ENCODE data around the gene SNTB2. TPM values are rescaled to one million over a fixed set of nuclear protein-coding genes. Genes with fewer than 3 reads are reported as not detected.

The SNTB2 gene
- total RNA-seq, 1 experiment from 2014 or later: 50.6 TPM

DNA sequence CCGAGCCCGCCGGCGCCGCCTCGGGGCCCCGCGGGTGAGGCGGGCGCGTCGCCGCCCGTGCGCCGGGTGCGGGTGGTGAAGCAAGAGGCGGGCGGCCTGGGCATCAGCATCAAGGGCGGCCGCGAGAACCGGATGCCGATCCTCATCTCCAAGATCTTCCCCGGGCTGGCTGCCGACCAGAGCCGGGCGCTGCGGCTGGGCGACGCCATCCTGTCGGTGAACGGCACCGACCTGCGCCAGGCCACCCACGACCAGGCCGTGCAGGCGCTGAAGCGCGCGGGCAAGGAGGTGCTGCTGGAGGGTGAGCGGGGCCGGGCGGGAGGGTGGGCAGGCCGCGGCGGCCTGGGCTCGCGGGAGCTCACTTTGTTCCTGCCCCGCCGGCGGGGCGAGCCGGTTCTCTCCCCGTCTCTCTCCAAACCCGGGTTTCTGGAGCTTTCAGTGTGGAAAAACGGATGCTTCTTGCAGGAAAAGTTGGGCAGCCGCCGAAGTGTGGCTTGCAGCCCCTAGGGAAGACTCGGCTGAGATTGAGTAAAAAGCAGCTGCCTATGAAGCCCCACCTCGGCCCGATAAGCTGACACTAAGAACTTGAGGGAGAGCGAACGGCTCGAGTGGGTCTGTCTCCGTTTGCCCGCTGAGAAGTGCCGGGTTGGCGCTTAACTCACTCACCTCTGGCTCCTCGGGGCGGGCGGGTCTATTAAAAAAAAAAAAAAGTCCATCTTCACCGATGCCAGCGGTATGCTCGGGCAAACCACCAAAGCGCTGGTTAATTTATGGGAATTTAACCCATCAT, 677 bp downstream of the SNTB2 start:
- Histone ChIP-seq H3K4me3 (ENCODE audit: low read depth, low read length) (peak overlapping the region; percentile 95), H3K36me3 (ENCODE audit: control insufficient read depth, insufficient read depth, low read length) (no peaks in the 10 kb centered on the region), H3K4me1 (peaks cover 32% of the 10 kb centered on the region), H3K9me3 (no peaks in the 10 kb centered on the region), H3K27me3 (replicated peaks; ENCODE audit: control insufficient read depth, insufficient read depth, low read length) (no peaks in the 10 kb centered on the region)
- no peaks in the 10 kb centered on the region for H3K27me3 Mint-ChIP-seq (ENCODE audit: insufficient read depth, unreplicated experiment)
- H3K9me3 Mint-ChIP-seq (ENCODE audit: unreplicated experiment): peaks cover 10% of the 10 kb centered on the region
- H3K36me3 Mint-ChIP-seq (ENCODE audit: insufficient read depth, unreplicated experiment): peaks cover 24% of the 10 kb centered on the region
- peak overlapping the region; percentile 77 for H3K27ac Mint-ChIP-seq (ENCODE audit: unreplicated experiment)
- ChIA-PET CTCF (interaction anchor here (0.7 to 1.4 kb wide), 5 partner anchors 37 to 395 kb away, joined by 3 to 5 read pairs (median 3); no protein-coding TSS in a partner anchor), POLR2A (interaction anchor here (0.6 to 1.2 kb wide), 11 partner anchors 11 to 1625 kb away, joined by 3 to 16 read pairs (median 4); partner anchors contain the start of genes CHTF8, CTCF and UTP4)
- no TSS peak for BruUV-seq (replicated peaks)
- H3K4me3 Mint-ChIP-seq (ENCODE audit: unreplicated experiment): peak overlapping the region; percentile 93
- TF ChIP-seq, protein P1, sequence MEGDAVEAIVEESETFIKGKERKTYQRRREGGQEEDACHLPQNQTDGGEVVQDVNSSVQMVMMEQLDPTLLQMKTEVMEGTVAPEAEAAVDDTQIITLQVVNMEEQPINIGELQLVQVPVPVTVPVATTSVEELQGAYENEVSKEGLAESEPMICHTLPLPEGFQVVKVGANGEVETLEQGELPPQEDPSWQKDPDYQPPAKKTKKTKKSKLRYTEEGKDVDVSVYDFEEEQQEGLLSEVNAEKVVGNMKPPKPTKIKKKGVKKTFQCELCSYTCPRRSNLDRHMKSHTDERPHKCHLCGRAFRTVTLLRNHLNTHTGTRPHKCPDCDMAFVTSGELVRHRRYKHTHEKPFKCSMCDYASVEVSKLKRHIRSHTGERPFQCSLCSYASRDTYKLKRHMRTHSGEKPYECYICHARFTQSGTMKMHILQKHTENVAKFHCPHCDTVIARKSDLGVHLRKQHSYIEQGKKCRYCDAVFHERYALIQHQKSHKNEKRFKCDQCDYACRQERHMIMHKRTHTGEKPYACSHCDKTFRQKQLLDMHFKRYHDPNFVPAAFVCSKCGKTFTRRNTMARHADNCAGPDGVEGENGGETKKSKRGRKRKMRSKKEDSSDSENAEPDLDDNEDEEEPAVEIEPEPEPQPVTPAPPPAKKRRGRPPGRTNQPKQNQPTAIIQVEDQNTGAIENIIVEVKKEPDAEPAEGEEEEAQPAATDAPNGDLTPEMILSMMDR (IDR thresholded peaks at IDR 0.05; ENCODE audit: insufficient read depth in 1 of 2, low read depth in 1 of 2, low read length in 1 of 2, severe bottlenecking in 1 of 2, unreplicated experiment in 1 of 2): no peak
- peaks cover 28% of the 10 kb centered on the region for H3K4me1 Mint-ChIP-seq (ENCODE audit: low read depth, unreplicated experiment)
- DNase-seq: peak in 1 of 2 experiments; percentile 64
- intact Hi-C loops (cut with micrococcal nuclease; ENCODE audit: unreplicated experiment): loop anchor here (1.0 to 10.0 kb wide), 2 partner anchors 97 to 124 kb away; partner anchors contain the start of gene VPS4A

DNA sequence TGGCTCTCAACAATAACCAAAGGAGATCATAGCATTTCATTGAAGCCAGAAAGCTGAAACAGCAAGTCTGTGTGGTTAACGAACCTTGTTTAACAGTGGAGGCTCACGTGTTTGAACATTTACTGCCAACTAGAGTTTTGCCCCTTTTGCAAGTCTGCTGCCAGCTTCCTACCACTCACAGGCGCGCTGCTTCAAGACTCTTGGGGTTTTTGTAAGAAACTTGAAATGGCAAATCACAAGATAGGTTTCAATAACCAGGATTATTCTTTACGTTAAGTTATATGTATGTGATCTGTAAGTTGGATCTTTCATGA, 1.2 kb downstream of the SNTB2 start:
- no peak for DNase-seq
- TF ChIP-seq, protein P1 (IDR thresholded peaks at IDR 0.05; ENCODE audit: insufficient read depth in 1 of 2, low read depth in 1 of 2, low read length in 1 of 2, severe bottlenecking in 1 of 2, unreplicated experiment in 1 of 2): no peak
- no peaks in the 10 kb centered on the region for H3K27me3 Mint-ChIP-seq (ENCODE audit: insufficient read depth, unreplicated experiment)
- peak overlapping the region; percentile 93 for H3K4me3 Mint-ChIP-seq (ENCODE audit: unreplicated experiment)
- intact Hi-C loops (cut with micrococcal nuclease; ENCODE audit: unreplicated experiment): loop anchor here (10.0 kb wide), 1 partner anchor 97 kb away; no protein-coding TSS in a partner anchor
- H3K9me3 ChIP-seq: no peaks in the 10 kb centered on the region
- H3K9me3 Mint-ChIP-seq (ENCODE audit: unreplicated experiment): peaks cover 10% of the 10 kb centered on the region
- CTCF ChIA-PET: interaction anchor here (0.8 kb wide), 1 partner anchor 137 kb away, joined by 4 read pairs; no protein-coding TSS in a partner anchor
- peaks cover 24% of the 10 kb centered on the region for H3K36me3 Mint-ChIP-seq (ENCODE audit: insufficient read depth, unreplicated experiment)
- H3K4me1 Mint-ChIP-seq (ENCODE audit: low read depth, unreplicated experiment): peaks cover 28% of the 10 kb centered on the region
- POLR2A ChIA-PET: interaction anchor here (0.6 to 1.2 kb wide), 4 partner anchors 11 to 280 kb away, joined by 3 to 16 read pairs (median 8); no protein-coding TSS in a partner anchor
- TSS peak; percentile 57 for BruUV-seq (replicated peaks)
- H3K27me3 ChIP-seq (replicated peaks; ENCODE audit: control insufficient read depth, insufficient read depth, low read length): no peaks in the 10 kb centered on the region
- peaks cover 32% of the 10 kb centered on the region for H3K4me1 ChIP-seq
- no peaks in the 10 kb centered on the region for H3K36me3 ChIP-seq (ENCODE audit: control insufficient read depth, insufficient read depth, low read length)
- peak overlapping the region; percentile 95 for H3K4me3 ChIP-seq (ENCODE audit: low read depth, low read length)
- peak overlapping the region; percentile 41 for H3K27ac Mint-ChIP-seq (ENCODE audit: unreplicated experiment)

DNA sequence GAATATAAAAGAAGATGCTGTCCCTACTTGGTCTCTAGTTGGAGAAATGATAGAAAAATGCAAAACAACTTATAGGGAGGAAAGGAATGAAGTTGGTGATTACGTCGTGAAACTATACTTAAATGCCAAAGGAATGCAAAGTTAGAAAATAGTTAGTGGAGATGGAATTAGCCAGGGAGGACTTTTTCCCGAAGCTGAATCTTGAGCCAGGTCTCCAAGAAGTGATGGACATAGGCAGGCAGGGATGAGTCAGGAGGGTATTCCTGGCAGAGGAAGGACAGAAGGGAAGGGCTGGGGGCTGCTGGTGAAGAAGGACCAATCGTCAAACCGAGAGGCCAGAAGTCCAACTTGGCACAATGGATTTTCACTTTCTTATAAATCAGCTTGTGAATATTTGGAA, 1.8 kb downstream of the SNTB2 start:
- H3K36me3 ChIP-seq (ENCODE audit: control insufficient read depth, insufficient read depth, low read length): no peaks in the 10 kb centered on the region
- H3K4me3 ChIP-seq (ENCODE audit: low read depth, low read length): peak overlapping the region; percentile 95
- Mint-ChIP-seq H3K27ac (ENCODE audit: unreplicated experiment) (peak overlapping the region; percentile 41), H3K4me1 (ENCODE audit: low read depth, unreplicated experiment) (peaks cover 31% of the 10 kb centered on the region), H3K4me3 (ENCODE audit: unreplicated experiment) (peak overlapping the region; percentile 93), H3K36me3 (ENCODE audit: insufficient read depth, unreplicated experiment) (peaks cover 24% of the 10 kb centered on the region), H3K9me3 (ENCODE audit: unreplicated experiment) (peaks cover 10% of the 10 kb centered on the region), H3K27me3 (ENCODE audit: insufficient read depth, unreplicated experiment) (no peaks in the 10 kb centered on the region)
- ChIA-PET CTCF (no interaction called here), POLR2A (interaction anchor here (0.9 kb wide), 1 partner anchor 281 kb away, joined by 3 read pairs; no protein-coding TSS in a partner anchor)
- no peaks in the 10 kb centered on the region for H3K27me3 ChIP-seq (replicated peaks; ENCODE audit: control insufficient read depth, insufficient read depth, low read length)
- BruUV-seq (replicated peaks): no TSS peak
- intact Hi-C loops (cut with micrococcal nuclease; ENCODE audit: unreplicated experiment): loop anchor here (10.0 kb wide), 1 partner anchor 96 kb away; no protein-coding TSS in a partner anchor
- TF ChIP-seq, protein P1 (IDR thresholded peaks at IDR 0.05; ENCODE audit: insufficient read depth in 1 of 2, low read depth in 1 of 2, low read length in 1 of 2, severe bottlenecking in 1 of 2, unreplicated experiment in 1 of 2): no peak
- no peak for DNase-seq
- peaks cover 37% of the 10 kb centered on the region for H3K4me1 ChIP-seq
- H3K9me3 ChIP-seq: no peaks in the 10 kb centered on the region
